Endometrium (tissue), 2 donors: ENCODE results near the gene HAPSTR1.

Experiments
- FAIRE-seq: peaks from 2 replicates; lab custom pipeline; 2012; peaks lifted over from hg19 to GRCh38; lab: Jason Lieb, UNC
- donor health status: control.
- donor health status: control.

Gene HAPSTR1

GRCh38 chr16:9096416-9096952 lies 5.0 kb downstream of the HAPSTR1 start:
- FAIRE-seq = no peak

- FAIRE-seq = no peak
Measured at GRCh38 chr16:9097266-9098219, 6.1 kb downstream of the HAPSTR1 start.

- no peak for FAIRE-seq
Measured at GRCh38 chr16:9098377-9099090, 7.1 kb downstream of the HAPSTR1 start.

- FAIRE-seq = no peak
Measured at GRCh38 chr16:9099131-9099625, 7.7 kb downstream of the HAPSTR1 start.

- FAIRE-seq = no peak
Measured at GRCh38 chr16:9102379-9102778, 10.9 kb downstream of the HAPSTR1 start.

GRCh38 chr16:9102943-9103342 lies 11.5 kb downstream of the HAPSTR1 start:
- FAIRE-seq = no peak

GRCh38 chr16:9103546-9103945 lies 12.1 kb downstream of the HAPSTR1 start:
- FAIRE-seq = no peak

- no peak for FAIRE-seq
Measured at GRCh38 chr16:9105189-9105588, 13.7 kb downstream of the HAPSTR1 start.

- no peak for FAIRE-seq
Measured at GRCh38 chr16:9107025-9107970, 15.9 kb downstream of the HAPSTR1 start.

GRCh38 chr16:9109255-9109654 lies 17.8 kb downstream of the HAPSTR1 start:
- FAIRE-seq = no peak

- no peak for FAIRE-seq
Measured at GRCh38 chr16:9112166-9112843, 20.9 kb downstream of the HAPSTR1 start.

- no peak for FAIRE-seq
Measured at GRCh38 chr16:9112844-9113186, 21.4 kb downstream of the HAPSTR1 start.

- no peak for FAIRE-seq
Measured at GRCh38 chr16:9113707-9114106, 22.3 kb downstream of the HAPSTR1 start.

GRCh38 chr16:9114112-9114511 lies 22.7 kb downstream of the HAPSTR1 start:
- FAIRE-seq = no peak

GRCh38 chr16:9114842-9115241 lies 23.4 kb downstream of the HAPSTR1 start:
- no peak for FAIRE-seq

GRCh38 chr16:9115277-9115676 lies 23.8 kb downstream of the HAPSTR1 start:
- FAIRE-seq = no peak

- no peak for FAIRE-seq
Measured at GRCh38 chr16:9116141-9116540, 24.7 kb downstream of the HAPSTR1 start.

GRCh38 chr16:9118170-9118569 lies 26.7 kb downstream of the HAPSTR1 start:
- no peak for FAIRE-seq

GRCh38 chr16:9119795-9120194 lies 28.4 kb downstream of the HAPSTR1 start:
- FAIRE-seq = no peak

GRCh38 chr16:9122342-9122741 lies 30.9 kb downstream of the HAPSTR1 start:
- no peak for FAIRE-seq

- FAIRE-seq = no peak
Measured at GRCh38 chr16:9122969-9123368, 31.5 kb downstream of the HAPSTR1 start.
